ENCODE results near the gene SAMD11. TPM values are rescaled to one million over a fixed set of nuclear protein-coding genes. Genes with fewer than 3 reads are reported as not detected.

Gene SAMD11
- total RNA-seq, 4 donors from 2014 or later, result 2.2 to 26.9 (median 3.0) TPM; not detected in 1

GRCh38 chr1:978835-979743, 55.4 kb downstream of the SAMD11 start:
- TF ChIP-seq EP300 (IDR thresholded peaks at IDR 0.05; ENCODE audit: low read depth), result no peak
- TF ChIP-seq CTCF (IDR thresholded peaks at IDR 0.05), result no peak
- no peak for TF ChIP-seq POLR2A (IDR thresholded peaks at IDR 0.05)
- no peak for TF ChIP-seq POLR2AphosphoS5 (IDR thresholded peaks at IDR 0.05)
- no peak overlapping the region for H3K4me3 ChIP-seq
- no peak for DNase-seq
- intact Hi-C loops (cut with DNase I; ENCODE audit: low total_unique reads) (no loop called here), in situ Hi-C loops (cut with MboI; ENCODE audit: low pct_ligation_motif_present in 1 of 4, low pct_unique_long_range_greater_than_20kb in 1 of 4, low sequenced_read_pairs in 3 of 4) (no loop called here)
- 85% methylated on average over 55 of the region's 60 CpGs; no CpG with 5 or more reads in 1 of the 2 donors for WGBS, 2 donors (ENCODE audit: low coverage in 1 of 2)
- peaks cover 59% of the 10 kb centered on the region for H3K27me3 ChIP-seq
- H3K36me3 ChIP-seq, result no peaks in the 10 kb centered on the region
- peaks cover 0 to 9% (median 8%) of the 10 kb centered on the region in 4 donors for H3K4me1 ChIP-seq
- no peak overlapping the region for H3K27ac ChIP-seq
- no peaks in the 10 kb centered on the region for H3K9me3 ChIP-seq

GRCh38 chr1:979744-980072, 56.0 kb downstream of the SAMD11 start:
- H3K27me3 ChIP-seq, result peaks cover 61% of the 10 kb centered on the region
- TF ChIP-seq EP300 (IDR thresholded peaks at IDR 0.05; ENCODE audit: low read depth), result no peak
- no peak for TF ChIP-seq POLR2AphosphoS5 (IDR thresholded peaks at IDR 0.05)
- TF ChIP-seq POLR2A (IDR thresholded peaks at IDR 0.05), result no peak
- no peak for TF ChIP-seq CTCF (IDR thresholded peaks at IDR 0.05)
- in situ Hi-C loops (cut with MboI; ENCODE audit: low pct_ligation_motif_present in 1 of 4, low pct_unique_long_range_greater_than_20kb in 1 of 4, low sequenced_read_pairs in 3 of 4) (no loop called here), intact Hi-C loops (cut with DNase I; ENCODE audit: low total_unique reads) (no loop called here)
- 86 to 100% methylated on average over 1 to 9 of the region's 9 CpGs for WGBS, 2 donors (ENCODE audit: low coverage in 1 of 2)
- peaks cover 0 to 14% (median 10%) of the 10 kb centered on the region in 4 donors for H3K4me1 ChIP-seq
- no peak overlapping the region for H3K4me3 ChIP-seq
- no peak overlapping the region for H3K27ac ChIP-seq
- no peaks in the 10 kb centered on the region for H3K9me3 ChIP-seq
- no peaks in the 10 kb centered on the region for H3K36me3 ChIP-seq
- no peak for DNase-seq

- no peak overlapping the region for H3K4me3 ChIP-seq
- no peaks in the 10 kb centered on the region for H3K36me3 ChIP-seq
- peaks cover 0 to 14% (median 10%) of the 10 kb centered on the region in 4 donors for H3K4me1 ChIP-seq
- DNase-seq, result no peak
- intact Hi-C loops (cut with DNase I; ENCODE audit: low total_unique reads) (no loop called here), in situ Hi-C loops (cut with MboI; ENCODE audit: low pct_ligation_motif_present in 1 of 4, low pct_unique_long_range_greater_than_20kb in 1 of 4, low sequenced_read_pairs in 3 of 4) (no loop called here)
- whole genome bisulfite sequencing, 2 donors (ENCODE audit: low coverage in 1 of 2), result 87% methylated on average over 9 of the region's 13 CpGs; no CpG with 5 or more reads in 1 of the 2 donors
- H3K27me3 ChIP-seq, result peaks cover 61% of the 10 kb centered on the region
- no peak for TF ChIP-seq POLR2AphosphoS5 (IDR thresholded peaks at IDR 0.05)
- no peak for TF ChIP-seq CTCF (IDR thresholded peaks at IDR 0.05)
- no peak for TF ChIP-seq EP300 (IDR thresholded peaks at IDR 0.05; ENCODE audit: low read depth)
- no peak for TF ChIP-seq POLR2A (IDR thresholded peaks at IDR 0.05)
- H3K9me3 ChIP-seq, result no peaks in the 10 kb centered on the region
- H3K27ac ChIP-seq, result no peak overlapping the region
Observed at GRCh38 chr1:980137-980571, 56.4 kb downstream of the SAMD11 start.

- Histone ChIP-seq H3K9me3 (no peaks in the 10 kb centered on the region), H3K4me1 (peaks cover 0 to 12% (median 8%) of the 10 kb centered on the region in 4 donors), H3K36me3 (no peaks in the 10 kb centered on the region), H3K27ac (no peak overlapping the region), H3K4me3 (no peak overlapping the region), H3K27me3 (peaks cover 63% of the 10 kb centered on the region)
- 58% methylated on average over 20 of the region's 35 CpGs; no CpG with 5 or more reads in 1 of the 2 donors for WGBS, 2 donors (ENCODE audit: low coverage in 1 of 2)
- intact Hi-C loops (cut with DNase I; ENCODE audit: low total_unique reads) (no loop called here), in situ Hi-C loops (cut with MboI; ENCODE audit: low pct_ligation_motif_present in 1 of 4, low pct_unique_long_range_greater_than_20kb in 1 of 4, low sequenced_read_pairs in 3 of 4) (no loop called here)
- TF ChIP-seq CTCF (IDR thresholded peaks at IDR 0.05), result no peak
- TF ChIP-seq POLR2AphosphoS5 (IDR thresholded peaks at IDR 0.05), result no peak
- TF ChIP-seq POLR2A (IDR thresholded peaks at IDR 0.05), result no peak
- TF ChIP-seq EP300 (IDR thresholded peaks at IDR 0.05; ENCODE audit: low read depth), result no peak
- DNase-seq, result no peak
Observed at GRCh38 chr1:980602-981395, 57.1 kb downstream of the SAMD11 start.

Measured in transverse colon (tissue), 4 donors.